Muscle layer of duodenum (tissue), 2 donors: ENCODE measurements around the gene ZNF175.
"Not testable (repeated sequence)": the region's sequence is repeated elsewhere in the genome, so short reads cannot be mapped to it uniquely, and the experiment has no call there.

Source experiments
- H3K27ac ChIP-seq: one replicate; pipeline ENCODE4 v1.7.0; 2013; ENCODE audit warnings: mild to moderate bottlenecking, low read length
- H3K27me3 ChIP-seq: one replicate; pipeline ENCODE4 v1.7.0; 2013; ENCODE audit warnings: low read depth, mild to moderate bottlenecking, control low read depth, low read length
- H3K36me3 ChIP-seq, 2 donors: one replicate each; pipeline ENCODE4 v1.7.0; 2013; ENCODE audit warnings: low read length in 2 of 2, control low read depth in 1 of 2, mild to moderate bottlenecking in 1 of 2; ENCODE audit not compliant: insufficient read depth in 2 of 2, control insufficient read depth in 1 of 2
- H3K4me1 ChIP-seq, 2 donors: one replicate each; pipeline ENCODE4 v1.7.0; 2013; ENCODE audit warnings: low read length in 2 of 2, mild to moderate bottlenecking in 2 of 2, control low read depth in 1 of 2, moderate library complexity in 1 of 2; ENCODE audit not compliant: insufficient read depth in 2 of 2, control insufficient read depth in 1 of 2
- H3K4me3 ChIP-seq, 2 donors: one replicate each; pipeline ENCODE4 v1.7.0; 2013; ENCODE audit warnings: low read length in 2 of 2, low read depth in 1 of 2, mild to moderate bottlenecking in 1 of 2
- H3K9me3 ChIP-seq, 2 donors: one replicate each; pipeline ENCODE4 v1.7.0; 2013; ENCODE audit warnings: low read length in 2 of 2, control low read depth in 1 of 2, mild to moderate bottlenecking in 1 of 2; ENCODE audit not compliant: control insufficient read depth in 1 of 2
- donor health status: healthy.

The ZNF175 gene

DNA sequence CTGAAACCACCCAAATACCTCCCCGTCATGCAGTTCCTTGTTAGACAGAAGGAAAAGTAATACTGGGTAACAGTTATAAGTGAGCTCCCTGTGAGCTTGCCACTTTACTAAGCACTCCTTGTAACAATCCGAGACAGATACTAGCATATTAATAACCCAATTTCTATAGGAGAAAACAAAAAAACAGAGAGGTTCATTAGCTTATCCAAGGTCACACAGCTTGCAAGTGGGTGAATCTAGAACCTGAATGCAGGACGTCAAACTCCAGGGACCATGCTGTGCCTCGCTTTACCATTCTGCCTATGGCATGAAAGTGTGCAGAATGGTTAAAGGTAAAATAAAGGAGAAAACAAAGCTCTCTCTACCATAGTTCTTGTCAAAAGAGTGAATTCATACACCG lies 43.7 kb downstream of the ZNF175 start:
- no peak overlapping the region for H3K27ac ChIP-seq
- no peaks in the 10 kb centered on the region for H3K4me1 ChIP-seq
- peaks cover 6 to 11% of the 10 kb centered on the region in 2 donors for H3K9me3 ChIP-seq
- H3K36me3 ChIP-seq: no peaks in the 10 kb centered on the region
- H3K4me3 ChIP-seq: no peak overlapping the region
- H3K27me3 ChIP-seq: no peaks in the 10 kb centered on the region

DNA sequence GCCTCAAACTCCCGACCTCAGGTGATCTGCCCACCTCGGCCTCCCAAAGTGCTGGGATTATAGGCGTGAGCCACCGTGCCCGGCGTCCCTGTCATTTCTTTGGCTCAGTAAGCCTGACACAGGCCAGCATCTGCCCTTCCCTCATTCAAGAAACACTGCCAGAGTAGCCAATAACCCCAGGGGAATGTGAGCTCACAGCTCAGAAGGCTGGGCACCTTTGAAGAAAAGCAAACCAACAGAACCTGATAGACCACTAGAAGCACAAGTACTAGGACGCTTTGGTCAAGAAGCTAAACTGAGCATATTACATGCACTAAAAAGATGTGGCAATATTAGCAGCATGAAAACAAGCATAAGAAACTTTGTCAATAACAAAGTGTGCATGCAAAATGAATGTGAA lies 44.9 kb downstream of the ZNF175 start:
- Histone ChIP-seq H3K36me3 (no peaks in the 10 kb centered on the region), H3K4me3 (no peak overlapping the region), H3K27ac (no peak overlapping the region), H3K27me3 (no peaks in the 10 kb centered on the region), H3K9me3 (peaks cover 6 to 11% of the 10 kb centered on the region in 2 donors), H3K4me1 (no peaks in the 10 kb centered on the region)

DNA sequence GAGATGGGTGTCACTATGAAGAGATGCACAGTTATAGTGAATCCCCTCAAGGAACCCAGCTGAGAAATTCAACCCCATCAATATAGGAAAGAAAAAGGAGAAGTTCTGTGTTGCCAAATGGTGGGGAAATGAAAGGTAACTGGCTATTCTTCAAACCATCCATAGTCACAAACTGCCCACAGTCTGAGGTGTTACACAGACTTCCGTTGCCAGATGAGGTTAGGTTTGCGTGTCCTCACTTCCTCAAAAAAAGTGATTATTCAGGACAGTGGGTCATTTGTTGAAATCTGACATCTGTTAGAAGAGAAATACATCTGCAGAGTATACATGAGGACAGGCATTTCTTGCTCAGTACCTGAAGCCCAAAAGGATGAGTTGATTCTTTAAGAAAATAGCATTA lies 50.1 kb downstream of the ZNF175 start:
- Histone ChIP-seq H3K36me3 (no peaks in the 10 kb centered on the region), H3K4me3 (no peak overlapping the region), H3K27me3 (no peaks in the 10 kb centered on the region), H3K9me3 (no peaks in the 10 kb centered on the region), H3K4me1 (no peaks in the 10 kb centered on the region), H3K27ac (no peak overlapping the region)

DNA sequence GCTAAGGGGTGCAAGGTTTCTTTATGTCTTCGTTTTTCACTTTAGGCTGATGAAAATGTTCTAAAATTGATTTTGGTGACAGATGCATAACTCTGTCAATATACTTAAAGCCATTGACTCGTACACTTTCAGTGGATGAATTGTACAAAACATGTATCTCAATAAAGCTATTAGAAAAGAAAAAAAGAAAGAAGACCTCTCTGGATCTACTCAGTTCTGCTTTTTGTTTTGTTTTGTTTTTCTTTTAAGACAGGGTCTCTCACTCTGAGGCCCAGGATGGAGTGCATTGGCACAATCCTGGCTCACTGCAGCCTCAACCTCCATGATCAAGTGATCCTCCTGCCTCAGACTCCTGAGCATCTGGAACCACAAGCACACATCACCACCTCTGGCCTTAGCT lies 55.6 kb downstream of the ZNF175 start:
- no peaks in the 10 kb centered on the region for H3K9me3 ChIP-seq
- H3K4me1 ChIP-seq: no peaks in the 10 kb centered on the region
- H3K27me3 ChIP-seq: no peaks in the 10 kb centered on the region
- no peak overlapping the region for H3K27ac ChIP-seq
- H3K36me3 ChIP-seq: no peaks in the 10 kb centered on the region
- H3K4me3 ChIP-seq: no peak overlapping the region

DNA sequence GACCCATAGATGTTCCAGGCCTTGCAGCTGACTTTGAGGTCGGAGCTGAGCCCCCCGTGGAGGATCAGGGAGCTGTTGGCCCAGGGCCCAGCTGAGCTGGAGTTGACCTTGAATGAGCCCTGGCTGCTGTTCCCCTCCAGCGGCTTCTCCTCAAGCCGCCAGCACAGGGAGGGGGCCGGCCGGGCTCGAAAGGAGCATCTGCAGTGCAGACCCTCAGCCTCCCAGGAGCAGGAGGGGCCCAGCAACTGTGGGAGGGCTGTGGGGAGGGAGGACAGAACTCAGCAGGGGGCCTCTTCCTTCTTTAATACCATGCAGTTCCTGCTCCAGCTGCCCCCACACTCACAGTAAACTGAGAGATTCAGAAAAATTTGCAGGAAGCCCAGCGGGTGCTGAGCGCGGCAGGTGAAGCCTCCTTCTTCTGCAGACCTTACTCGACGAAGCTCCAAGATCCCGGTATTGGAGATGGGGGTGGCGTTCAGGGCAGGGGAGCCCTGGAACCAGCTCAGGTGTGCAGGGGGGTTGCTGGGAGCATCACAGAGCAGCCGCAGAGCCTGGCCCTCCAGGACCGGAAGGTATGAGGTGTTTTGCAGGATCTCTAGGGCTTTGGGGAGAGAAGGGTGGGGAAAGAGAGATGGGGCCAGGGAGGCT lies 56.5 kb downstream of the ZNF175 start:
- no peaks in the 10 kb centered on the region for H3K36me3 ChIP-seq
- no peaks in the 10 kb centered on the region for H3K9me3 ChIP-seq
- no peak overlapping the region for H3K4me3 ChIP-seq
- no peaks in the 10 kb centered on the region for H3K4me1 ChIP-seq
- no peak overlapping the region for H3K27ac ChIP-seq
- H3K27me3 ChIP-seq: no peaks in the 10 kb centered on the region

DNA sequence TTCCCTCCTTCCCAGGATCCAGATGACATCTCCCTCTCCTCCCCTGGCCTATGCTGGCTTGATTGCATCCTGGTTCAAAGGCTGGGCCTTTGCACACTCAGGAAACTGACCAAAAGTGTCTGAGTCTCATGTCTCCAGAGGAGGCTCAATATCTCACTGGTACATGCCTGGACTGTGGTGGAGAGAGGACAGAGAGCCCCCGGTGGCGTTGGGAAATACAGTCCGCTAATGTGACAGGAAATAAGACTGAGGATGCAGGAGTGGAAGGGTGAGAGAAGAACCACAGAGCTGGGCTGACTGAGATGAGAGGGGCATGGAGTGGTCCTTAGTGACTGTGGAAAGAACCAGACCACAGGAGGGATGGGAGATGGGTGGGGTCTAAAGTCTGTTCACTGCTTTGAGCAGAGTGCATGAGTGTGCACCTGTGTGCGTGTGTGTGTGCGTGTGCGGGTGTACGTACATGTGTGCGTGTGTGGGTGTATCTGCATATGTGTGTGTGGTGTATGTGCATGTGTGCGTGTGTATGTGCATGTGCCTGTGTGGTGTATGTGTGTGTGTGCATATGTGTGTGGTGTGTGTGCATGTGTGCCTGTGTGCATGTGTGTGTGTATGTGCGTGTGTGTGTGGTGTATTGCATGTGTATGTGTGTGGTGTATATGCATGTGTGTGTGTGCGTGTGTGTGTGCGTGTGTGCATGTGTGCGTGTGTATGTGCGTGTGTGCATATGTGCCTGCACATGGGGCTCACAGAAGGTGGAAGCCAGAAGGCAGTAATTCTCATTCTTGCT lies 57.3 kb downstream of the ZNF175 start:
- H3K36me3 ChIP-seq: no peaks in the 10 kb centered on the region
- H3K27me3 ChIP-seq: no peaks in the 10 kb centered on the region
- H3K9me3 ChIP-seq: no peaks in the 10 kb centered on the region
- no peak overlapping the region for H3K4me3 ChIP-seq
- H3K27ac ChIP-seq: no peak overlapping the region
- H3K4me1 ChIP-seq: no peaks in the 10 kb centered on the region

DNA sequence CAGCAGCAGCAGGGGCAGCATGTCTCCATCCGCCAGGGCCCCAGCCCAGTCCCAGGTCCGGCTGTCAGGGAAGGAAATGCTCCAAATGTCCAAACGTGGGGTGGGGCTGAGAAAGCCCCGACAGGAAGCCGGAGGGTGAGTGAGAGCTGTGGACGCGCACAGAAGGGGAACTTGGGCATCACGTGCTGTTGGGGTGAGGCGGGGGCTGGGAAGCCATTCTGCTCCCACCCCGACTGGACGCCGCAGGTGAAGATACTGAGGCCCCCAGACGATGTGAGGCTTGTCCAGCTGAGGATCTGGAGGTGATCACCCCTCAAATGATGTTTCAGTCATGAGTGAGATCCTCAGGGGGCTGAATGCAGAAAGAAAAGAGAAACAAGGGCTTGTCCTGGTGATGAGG lies 59.2 kb downstream of the ZNF175 start, which contains the start of gene SIGLEC5:
SIGLEC5 (minus strand) TSS at position 87 of the 400 bp plus-strand sequence; CDS start at position 21, 66 bp downstream.
- not testable (repeated sequence) for H3K4me3 ChIP-seq, H3K4me1 ChIP-seq, H3K27me3 ChIP-seq, H3K36me3 ChIP-seq, H3K9me3 ChIP-seq, H3K27ac ChIP-seq

DNA sequence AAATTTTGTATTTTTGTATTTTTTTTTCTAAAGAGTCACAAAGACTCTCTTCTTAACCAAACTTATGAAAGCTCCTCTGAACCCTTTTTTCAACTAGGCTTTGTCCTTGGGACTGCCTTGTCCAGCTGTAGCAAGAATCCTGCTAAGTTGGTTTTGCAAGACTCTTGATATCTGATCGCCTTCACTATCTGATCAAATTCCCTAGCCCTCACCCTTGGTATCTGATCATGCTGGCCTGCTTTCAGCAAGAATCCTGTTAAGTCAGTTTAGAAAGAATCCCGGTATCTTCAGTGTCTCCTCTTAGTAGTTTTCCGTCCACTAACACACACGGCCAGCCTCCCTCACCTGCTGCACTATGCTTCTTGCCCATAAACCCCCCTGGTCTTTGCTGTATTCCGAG lies 61.0 kb downstream of the ZNF175 start:
- H3K4me3 ChIP-seq: no peak overlapping the region

DNA sequence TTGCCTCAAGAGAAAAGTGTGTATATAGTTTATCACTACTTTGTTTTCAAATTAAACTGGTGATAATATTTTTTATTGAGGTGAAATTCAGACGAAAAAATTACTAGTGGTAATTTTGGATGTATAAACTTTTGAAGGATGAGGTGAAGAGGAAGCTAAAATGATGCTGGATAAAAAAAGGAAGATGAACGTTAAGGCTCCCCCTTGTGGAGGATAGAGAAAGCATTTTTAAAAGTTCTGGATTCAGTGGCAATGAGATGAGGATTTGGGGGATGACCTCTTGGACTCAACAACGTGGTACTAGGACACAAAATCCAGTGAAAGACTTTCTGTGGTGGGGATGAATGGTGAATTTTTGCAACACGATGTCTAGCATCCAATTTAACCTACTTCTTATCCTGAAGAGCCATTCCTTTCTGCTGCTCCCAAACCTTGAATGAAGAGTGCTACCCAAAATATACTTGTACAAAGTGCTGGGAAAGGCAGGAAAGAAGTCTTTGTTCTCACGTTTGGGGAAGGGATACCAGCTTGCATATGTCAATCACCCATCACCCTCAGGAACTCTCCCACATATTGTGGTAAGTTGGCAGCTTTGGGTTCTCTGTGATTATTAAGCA lies 66.4 kb downstream of the ZNF175 start:
- H3K27me3 ChIP-seq: no peaks in the 10 kb centered on the region
- H3K4me1 ChIP-seq: no peaks in the 10 kb centered on the region
- no peaks in the 10 kb centered on the region for H3K36me3 ChIP-seq
- no peaks in the 10 kb centered on the region for H3K9me3 ChIP-seq
- no peak overlapping the region for H3K4me3 ChIP-seq
- no peak overlapping the region for H3K27ac ChIP-seq

More for the DNA sequence above, 61.0 kb downstream of the ZNF175 start:
- Histone ChIP-seq H3K27me3 (no peaks in the 10 kb centered on the region), H3K9me3 (no peaks in the 10 kb centered on the region), H3K36me3 (no peaks in the 10 kb centered on the region), H3K27ac (no peak overlapping the region), H3K4me1 (no peaks in the 10 kb centered on the region)

DNA sequence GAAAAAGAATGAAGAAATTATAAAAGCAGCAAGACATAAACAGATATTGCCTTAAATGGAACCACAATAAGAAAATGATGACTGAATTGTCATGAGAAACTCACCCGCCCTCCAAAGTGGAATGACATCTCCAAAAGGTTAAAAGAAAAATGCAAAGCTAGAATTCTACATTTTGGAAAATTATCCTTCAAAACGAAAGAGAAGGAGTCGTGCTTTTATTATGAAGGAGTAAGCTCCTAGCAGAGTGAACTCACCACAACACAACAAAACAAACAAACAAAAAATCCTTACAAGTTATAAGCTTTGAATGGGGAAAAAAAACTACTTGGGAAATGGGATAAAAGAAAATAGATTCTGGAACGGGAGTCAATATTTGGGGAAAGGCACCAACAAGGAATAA lies 68.8 kb downstream of the ZNF175 start:
- Histone ChIP-seq H3K4me3 (no peak overlapping the region), H3K4me1 (no peaks in the 10 kb centered on the region), H3K36me3 (no peaks in the 10 kb centered on the region), H3K9me3 (no peaks in the 10 kb centered on the region), H3K27ac (no peak overlapping the region), H3K27me3 (no peaks in the 10 kb centered on the region)

DNA sequence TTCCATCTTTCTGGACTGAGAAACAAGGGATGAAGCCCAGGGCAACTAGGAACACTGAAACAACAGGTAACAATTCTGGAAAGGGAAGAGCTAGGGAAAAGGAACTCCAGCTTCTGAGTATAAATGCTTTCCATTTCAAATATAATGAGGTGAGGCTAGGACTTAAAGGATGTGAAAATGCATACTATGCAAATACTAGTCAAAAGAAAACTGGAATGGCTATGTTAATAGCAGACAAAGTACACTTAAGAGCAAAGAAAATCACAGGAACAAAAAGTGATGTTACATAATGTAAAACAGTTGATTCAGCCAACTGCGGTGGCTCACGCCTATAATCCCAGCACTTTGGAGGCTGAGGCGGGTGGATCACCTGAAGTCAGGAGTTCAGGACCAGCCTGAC lies 69.3 kb downstream of the ZNF175 start:
- no peak overlapping the region for H3K27ac ChIP-seq
- no peak overlapping the region for H3K4me3 ChIP-seq
- H3K36me3 ChIP-seq: no peaks in the 10 kb centered on the region
- no peaks in the 10 kb centered on the region for H3K27me3 ChIP-seq
- H3K4me1 ChIP-seq: no peaks in the 10 kb centered on the region
- no peaks in the 10 kb centered on the region for H3K9me3 ChIP-seq
